ENCODE measurements around the gene AGR3. TPM values are rescaled to one million over a fixed set of nuclear protein-coding genes. Genes with fewer than 3 reads are reported as not detected.

The AGR3 gene
- total and polyA plus RNA-seq, 2 donors (not counting 3 experiments of a cell fraction or from before 2014, with no cell fraction given) = not detected

GRCh38 chr7:16810112-16810511 lies 71.7 kb downstream of the AGR3 start:
- dilution Hi-C loops (cut with MboI; ENCODE audit: extremely low pct_ligation_motif_present, low sequenced_read_pairs) = no loop called here
- TF ChIP-seq FOS (IDR thresholded peaks at IDR 0.05; ENCODE audit: borderline replicate concordance, insufficient read depth, low read length) (no peak), GATA2 (IDR thresholded peaks at IDR 0.05; ENCODE audit: insufficient read depth, insufficient read length, low read depth, low read length) (no peak), JUN (IDR thresholded peaks at IDR 0.05; ENCODE audit: borderline replicate concordance, insufficient read depth, insufficient read length, low read depth) (no peak), POLR2A (IDR thresholded peaks at IDR 0.05; ENCODE audit: low read depth, low read length) (no peak), MYC (IDR thresholded peaks at IDR 0.05; ENCODE audit: low read depth, low read length) (no peak), CTCF (IDR thresholded peaks at IDR 0.05; ENCODE audit: extremely low read depth in 1 of 2, insufficient read depth in 1 of 2, low read depth in 1 of 2, low read length in 2 of 2) (no peak)

More at GRCh38 chr7:16810112-16810511, 71.7 kb downstream of the AGR3 start:
- intact Hi-C loops (cut with micrococcal nuclease) = no loop called here
- Histone ChIP-seq H3K27ac (ENCODE audit: insufficient read depth, low read depth, low read length) (no peak overlapping the region), H3K4me2 (ENCODE audit: insufficient read depth, low read length) (no peak overlapping the region), H3K9me1 (replicated peaks; ENCODE audit: control insufficient read depth, extremely low read depth, insufficient read depth, low read length) (no peaks in the 10 kb centered on the region), H2AFZ (ENCODE audit: low read depth, low read length) (no peak overlapping the region), H3K9me3 (replicated peaks; ENCODE audit: control insufficient read depth, insufficient read depth, low read length) (no peaks in the 10 kb centered on the region), H3K36me3 (ENCODE audit: control insufficient read depth in 2 of 2, extremely low read depth in 1 of 2, insufficient read depth in 2 of 2, low read length in 2 of 2) (no peaks in the 10 kb centered on the region), H3K9ac (replicated peaks; ENCODE audit: extremely low read depth, insufficient read depth, low read length) (no peak overlapping the region), H3K4me3 (replicated peaks in 1 of 3; ENCODE audit: insufficient read depth in 1 of 3, low read depth in 1 of 3, low read length in 3 of 3) (no peak overlapping the region), H4K20me1 (replicated peaks; ENCODE audit: control insufficient read depth, extremely low read depth, insufficient read depth, low read length) (no peaks in the 10 kb centered on the region), H3K27me3 (ENCODE audit: control insufficient read depth in 2 of 2, insufficient read depth in 2 of 2, low read length in 2 of 2) (no peaks in the 10 kb centered on the region), H3K79me2 (ENCODE audit: control insufficient read depth, insufficient read depth, low read length) (no peaks in the 10 kb centered on the region), H3K4me1 (ENCODE audit: control insufficient read depth, extremely low read depth, insufficient read depth, low read length) (peaks cover 7% of the 10 kb centered on the region)
- FAIRE-seq = no peak
- BruUV-seq (replicated peaks) = no TSS peak
- POLR2A ChIA-PET = no interaction called here
- no peak for DNase-seq (ENCODE audit: low read depth, low spot score)
- CTCF ChIA-PET = interaction anchor here (1.0 to 1.5 kb wide), 2 partner anchors 9 to 30 kb away, joined by 3 to 8 read pairs; no protein-coding TSS in a partner anchor

Small RNAs within 50 kb of the gene (small RNA-seq; reads per million reads assigned to genes)
- not detected for gene AC098592.2 (ENCODE audit: insufficient read depth, insufficient read length, low read depth, low replicate concordance)

Other genes with a start within 250 kb of the AGR3 start
- 9.8 and 11.6 TPM in 2 replicates for gene ANKMY2, start 236.2 kb downstream of the AGR3 start, total RNA-seq
- 5.5 and 7.7 TPM in 2 replicates for gene ANKMY2, start 236.2 kb downstream of the AGR3 start, polyA plus RNA-seq
- gene BZW2, start 235.8 kb downstream of the AGR3 start, total RNA-seq = 95.3 and 106 TPM in 2 replicates
- 25.7 and 39.7 TPM in 2 replicates for gene BZW2, start 235.8 kb downstream of the AGR3 start, polyA plus RNA-seq
- gene TSPAN13, start 128.2 kb downstream of the AGR3 start, total RNA-seq = 33.0 and 42.2 TPM in 2 replicates
- 8.3 and 13.3 TPM in 2 replicates for gene TSPAN13, start 128.2 kb downstream of the AGR3 start, polyA plus RNA-seq
- not detected in 2 replicates for gene AGR2, start 77.0 kb downstream of the AGR3 start, total RNA-seq
- gene AGR2, start 77.0 kb downstream of the AGR3 start, polyA plus RNA-seq = not detected in 2 replicates

Measured in endothelial cell of umbilical vein (primary cell).